Measurements from ENCODE around the gene EGFLAM.

DNA sequence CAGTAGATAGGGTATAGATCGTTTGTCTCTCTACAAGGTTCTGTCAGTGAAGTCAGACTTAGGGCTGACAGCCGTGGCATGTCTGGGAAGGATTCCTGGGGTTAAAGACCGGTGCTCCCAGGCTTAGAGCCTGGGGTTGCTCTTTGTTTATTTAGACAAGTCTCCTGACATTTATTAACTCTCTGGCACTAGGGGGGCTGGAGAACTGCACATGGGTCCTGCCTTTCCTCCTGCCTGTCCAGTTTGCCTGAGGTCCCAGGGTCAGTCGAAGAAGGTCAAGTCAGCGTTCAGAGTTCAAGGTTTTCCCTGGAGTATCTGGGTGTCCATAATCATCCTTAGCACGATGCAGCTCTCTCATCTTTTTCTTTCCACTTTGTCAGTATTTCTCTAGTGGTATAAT, 5.6 kb downstream of the EGFLAM start:
- TF ChIP-seq, protein P1, sequence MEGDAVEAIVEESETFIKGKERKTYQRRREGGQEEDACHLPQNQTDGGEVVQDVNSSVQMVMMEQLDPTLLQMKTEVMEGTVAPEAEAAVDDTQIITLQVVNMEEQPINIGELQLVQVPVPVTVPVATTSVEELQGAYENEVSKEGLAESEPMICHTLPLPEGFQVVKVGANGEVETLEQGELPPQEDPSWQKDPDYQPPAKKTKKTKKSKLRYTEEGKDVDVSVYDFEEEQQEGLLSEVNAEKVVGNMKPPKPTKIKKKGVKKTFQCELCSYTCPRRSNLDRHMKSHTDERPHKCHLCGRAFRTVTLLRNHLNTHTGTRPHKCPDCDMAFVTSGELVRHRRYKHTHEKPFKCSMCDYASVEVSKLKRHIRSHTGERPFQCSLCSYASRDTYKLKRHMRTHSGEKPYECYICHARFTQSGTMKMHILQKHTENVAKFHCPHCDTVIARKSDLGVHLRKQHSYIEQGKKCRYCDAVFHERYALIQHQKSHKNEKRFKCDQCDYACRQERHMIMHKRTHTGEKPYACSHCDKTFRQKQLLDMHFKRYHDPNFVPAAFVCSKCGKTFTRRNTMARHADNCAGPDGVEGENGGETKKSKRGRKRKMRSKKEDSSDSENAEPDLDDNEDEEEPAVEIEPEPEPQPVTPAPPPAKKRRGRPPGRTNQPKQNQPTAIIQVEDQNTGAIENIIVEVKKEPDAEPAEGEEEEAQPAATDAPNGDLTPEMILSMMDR (IDR thresholded peaks at IDR 0.05; ENCODE audit: poor library complexity, severe bottlenecking): no peak
- no peak for TF ChIP-seq SMC3 (conservative IDR thresholded peaks at IDR 0.05; ENCODE audit: poor library complexity)
- TF ChIP-seq EZH2 (IDR thresholded peaks at IDR 0.05; ENCODE audit: borderline replicate concordance, insufficient read depth, low read length, poor library complexity, severe bottlenecking): no peak
- TF ChIP-seq, protein P2, sequence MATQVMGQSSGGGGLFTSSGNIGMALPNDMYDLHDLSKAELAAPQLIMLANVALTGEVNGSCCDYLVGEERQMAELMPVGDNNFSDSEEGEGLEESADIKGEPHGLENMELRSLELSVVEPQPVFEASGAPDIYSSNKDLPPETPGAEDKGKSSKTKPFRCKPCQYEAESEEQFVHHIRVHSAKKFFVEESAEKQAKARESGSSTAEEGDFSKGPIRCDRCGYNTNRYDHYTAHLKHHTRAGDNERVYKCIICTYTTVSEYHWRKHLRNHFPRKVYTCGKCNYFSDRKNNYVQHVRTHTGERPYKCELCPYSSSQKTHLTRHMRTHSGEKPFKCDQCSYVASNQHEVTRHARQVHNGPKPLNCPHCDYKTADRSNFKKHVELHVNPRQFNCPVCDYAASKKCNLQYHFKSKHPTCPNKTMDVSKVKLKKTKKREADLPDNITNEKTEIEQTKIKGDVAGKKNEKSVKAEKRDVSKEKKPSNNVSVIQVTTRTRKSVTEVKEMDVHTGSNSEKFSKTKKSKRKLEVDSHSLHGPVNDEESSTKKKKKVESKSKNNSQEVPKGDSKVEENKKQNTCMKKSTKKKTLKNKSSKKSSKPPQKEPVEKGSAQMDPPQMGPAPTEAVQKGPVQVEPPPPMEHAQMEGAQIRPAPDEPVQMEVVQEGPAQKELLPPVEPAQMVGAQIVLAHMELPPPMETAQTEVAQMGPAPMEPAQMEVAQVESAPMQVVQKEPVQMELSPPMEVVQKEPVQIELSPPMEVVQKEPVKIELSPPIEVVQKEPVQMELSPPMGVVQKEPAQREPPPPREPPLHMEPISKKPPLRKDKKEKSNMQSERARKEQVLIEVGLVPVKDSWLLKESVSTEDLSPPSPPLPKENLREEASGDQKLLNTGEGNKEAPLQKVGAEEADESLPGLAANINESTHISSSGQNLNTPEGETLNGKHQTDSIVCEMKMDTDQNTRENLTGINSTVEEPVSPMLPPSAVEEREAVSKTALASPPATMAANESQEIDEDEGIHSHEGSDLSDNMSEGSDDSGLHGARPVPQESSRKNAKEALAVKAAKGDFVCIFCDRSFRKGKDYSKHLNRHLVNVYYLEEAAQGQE (IDR thresholded peaks at IDR 0.05; ENCODE audit: borderline replicate concordance): no peak
- TF ChIP-seq POLR2AphosphoS5 (IDR thresholded peaks at IDR 0.05): no peak
- no peak for TF ChIP-seq MXI1 (conservative IDR thresholded peaks at IDR 0.05; ENCODE audit: poor library complexity, severe bottlenecking)
- no peak for TF ChIP-seq RAD21 (conservative IDR thresholded peaks at IDR 0.05)

All from neural cell (in vitro differentiated cells).